ENCODE measurements around the gene EDARADD.

Gene EDARADD

GRCh38 chr1:236395230-236395946 lies 1.3 kb downstream of the EDARADD start:
- DNase-seq = no peak

GRCh38 chr1:236395947-236396664 lies 2.0 kb downstream of the EDARADD start:
- no peak for DNase-seq

GRCh38 chr1:236396665-236397043 lies 2.6 kb downstream of the EDARADD start:
- DNase-seq = no peak

- no peak for DNase-seq
These were observed 3.2 kb downstream of the EDARADD start for GRCh38 chr1:236397173-236397759.

- no peak for DNase-seq
These were observed 4.5 kb downstream of the EDARADD start for GRCh38 chr1:236398538-236398937.

- no peak for DNase-seq
These were observed 6.0 kb downstream of the EDARADD start for GRCh38 chr1:236400061-236400603.

GRCh38 chr1:236401698-236402097 lies 7.6 kb downstream of the EDARADD start:
- no peak for DNase-seq

GRCh38 chr1:236403905-236404696 lies 10.0 kb downstream of the EDARADD start:
- no peak for DNase-seq

- DNase-seq = no peak
These were observed 13.0 kb downstream of the EDARADD start for GRCh38 chr1:236407059-236407458.

- DNase-seq = no peak
These were observed 19.6 kb downstream of the EDARADD start for GRCh38 chr1:236413688-236414087.

GRCh38 chr1:236416165-236416564 lies 22.1 kb downstream of the EDARADD start:
- no peak for DNase-seq

- no peak for DNase-seq
These were observed 23.2 kb downstream of the EDARADD start for GRCh38 chr1:236417336-236417735.

- DNase-seq = no peak
These were observed 25.4 kb downstream of the EDARADD start for GRCh38 chr1:236419502-236419901.

- DNase-seq = peak in 1 of 2 experiments; percentile 22
These were observed 26.9 kb downstream of the EDARADD start for GRCh38 chr1:236421022-236421421.

GRCh38 chr1:236421850-236422516 lies 27.9 kb downstream of the EDARADD start:
- DNase-seq = no peak

- DNase-seq = no peak
These were observed 28.4 kb downstream of the EDARADD start for GRCh38 chr1:236422517-236422876.

GRCh38 chr1:236425031-236425663 lies 31.1 kb downstream of the EDARADD start:
- DNase-seq = peak; percentile 13 to 50

- no peak for DNase-seq
These were observed 32.1 kb downstream of the EDARADD start for GRCh38 chr1:236426215-236426614.

- no peak for DNase-seq
These were observed 35.7 kb downstream of the EDARADD start for GRCh38 chr1:236429715-236430274.

- DNase-seq = no peak
These were observed 39.8 kb downstream of the EDARADD start for GRCh38 chr1:236433819-236434315.

- no peak for DNase-seq
These were observed 44.5 kb downstream of the EDARADD start for GRCh38 chr1:236438614-236439013.

All from SHP77 (cell line).